ENCODE data around the gene PRXL2A.

The PRXL2A gene

DNA sequence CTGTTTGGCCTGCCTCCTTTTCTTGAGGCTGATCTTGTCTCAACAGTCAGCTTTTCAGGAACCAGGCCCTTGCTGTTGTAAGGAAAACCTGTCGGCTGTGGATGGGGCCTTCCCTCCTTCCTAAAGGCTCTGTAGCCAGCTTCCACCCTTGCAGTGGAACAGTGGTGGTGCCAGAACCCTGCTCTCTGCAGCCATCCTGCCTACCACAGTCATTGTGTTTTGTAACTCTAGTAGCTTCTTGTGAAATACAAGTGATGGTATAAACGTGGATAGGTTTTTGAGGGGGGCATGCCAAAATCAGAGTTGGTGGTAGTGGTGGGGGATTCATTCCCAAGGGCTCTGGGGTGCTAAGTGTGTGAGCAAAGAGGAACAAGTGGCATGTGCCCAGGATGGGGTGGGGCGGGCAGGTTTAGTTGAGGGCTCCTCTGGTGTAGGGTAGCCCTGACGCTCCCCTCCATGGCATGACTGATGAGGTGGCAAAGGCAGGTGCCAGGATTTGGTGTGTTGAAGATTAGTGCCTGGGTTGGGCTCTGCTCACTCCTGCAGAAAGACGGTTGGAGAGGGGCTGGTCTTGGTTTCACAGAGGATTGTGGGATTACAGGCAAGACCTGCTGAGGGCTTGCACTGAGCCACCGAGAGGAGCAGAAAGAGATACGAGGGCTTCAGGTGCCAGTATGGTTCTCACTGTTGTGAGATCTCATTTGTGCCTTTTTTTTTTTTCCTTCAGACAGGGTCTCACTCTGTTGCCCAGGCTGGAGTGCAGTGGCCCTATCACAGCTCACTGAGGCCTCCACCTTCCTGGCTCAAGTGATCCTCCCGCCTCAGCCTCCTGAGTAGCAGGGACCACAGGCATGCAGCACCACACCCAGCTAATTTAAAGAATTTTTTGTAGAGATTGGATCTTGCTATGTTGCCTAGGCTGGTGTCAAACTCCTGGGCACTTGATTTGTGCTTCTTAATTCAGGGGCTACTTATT, 53.1 kb downstream of the PRXL2A start:
- DNase-seq (ENCODE audit: low read depth): peak; percentile 63

DNA sequence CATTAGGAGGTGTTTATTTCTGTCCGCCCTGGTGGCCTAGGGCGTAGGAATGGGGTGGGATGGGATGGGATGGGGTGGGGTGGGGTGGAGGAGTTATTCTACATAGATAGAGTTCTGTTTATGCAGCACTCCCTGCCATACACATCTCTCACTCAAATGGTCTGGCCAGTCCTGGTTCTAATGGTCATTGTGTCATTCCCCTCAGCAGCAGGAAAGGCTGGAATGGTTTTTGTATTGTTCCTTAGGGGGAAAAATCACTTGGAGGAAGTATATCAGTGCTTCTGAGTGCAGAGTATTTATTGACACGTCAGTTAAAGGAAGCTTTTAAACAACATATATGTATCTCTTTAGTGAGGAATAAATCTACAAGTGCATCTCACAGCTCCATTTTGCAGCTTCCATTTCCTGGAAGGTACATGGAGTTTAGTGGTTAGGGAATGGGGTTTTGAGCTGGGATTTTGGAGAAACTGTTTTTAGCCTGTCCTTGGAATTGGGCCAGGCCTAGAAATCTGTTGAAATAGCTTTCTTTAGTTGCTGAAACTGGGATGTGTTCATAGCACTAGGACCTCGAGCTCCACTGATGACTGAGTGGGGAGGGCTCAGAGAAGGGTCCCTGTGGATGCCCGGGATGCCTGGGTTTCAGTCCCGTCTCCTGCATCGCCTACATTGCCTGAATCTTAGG, 54.1 kb downstream of the PRXL2A start:
- peak; percentile 45 for DNase-seq (ENCODE audit: low read depth)

DNA sequence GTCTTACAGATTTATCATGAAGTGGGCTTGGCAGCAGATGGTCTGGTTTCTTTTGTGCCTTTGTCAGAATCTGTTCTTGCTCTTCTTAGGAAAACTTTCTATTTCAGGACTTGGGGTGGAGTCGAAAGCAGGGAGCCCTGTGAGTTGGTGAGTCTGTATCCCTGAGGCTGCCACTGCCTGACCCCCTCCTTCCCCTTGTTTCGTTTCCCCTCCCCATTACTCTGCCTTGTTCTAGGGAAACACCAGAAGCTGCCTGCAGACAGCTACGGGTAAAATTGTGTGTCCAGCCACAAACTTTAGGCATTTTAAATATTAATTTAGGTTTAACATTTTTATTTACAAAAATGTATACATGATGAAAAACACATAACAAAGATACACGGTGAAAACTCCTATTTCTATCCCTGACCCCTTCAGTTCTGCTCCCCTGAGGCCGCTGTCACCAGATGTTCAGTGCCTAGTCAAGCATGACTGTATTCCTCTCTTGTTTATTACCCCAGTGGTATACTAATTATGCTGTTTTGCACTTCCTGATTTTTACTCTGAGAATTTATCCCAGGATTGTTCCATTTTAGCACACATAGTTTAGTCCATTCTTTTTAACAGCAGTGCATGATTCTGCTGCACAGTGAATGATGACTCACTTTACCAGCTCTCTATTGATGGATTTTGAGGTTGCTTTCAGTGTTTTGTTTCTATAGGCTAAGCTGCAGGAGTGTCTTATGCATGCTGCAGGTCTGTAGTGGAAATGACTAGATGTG, 54.8 kb downstream of the PRXL2A start:
- DNase-seq (ENCODE audit: low read depth): peak; percentile 48

DNA sequence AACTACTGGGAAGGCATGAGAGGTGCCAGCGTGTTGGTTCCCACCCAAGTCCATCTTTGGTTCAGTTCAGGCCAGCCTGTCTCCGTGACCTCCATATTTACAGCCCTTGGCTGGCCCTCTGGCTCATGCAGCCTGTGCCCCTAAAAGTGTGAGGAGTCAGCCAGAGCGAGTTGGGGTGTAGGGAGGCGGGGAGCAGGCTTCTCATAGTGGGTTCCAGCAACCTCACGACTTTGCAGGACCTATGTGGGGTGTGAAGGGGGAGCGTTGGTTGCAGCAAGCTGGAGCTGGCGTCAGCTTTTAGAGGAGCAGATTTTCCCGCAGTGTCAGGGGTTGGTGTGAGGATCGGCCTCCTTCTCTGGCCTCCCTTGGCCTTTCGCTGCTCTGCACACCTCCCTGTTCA, 55.5 kb downstream of the PRXL2A start:
- DNase-seq (ENCODE audit: low read depth): no peak

DNA sequence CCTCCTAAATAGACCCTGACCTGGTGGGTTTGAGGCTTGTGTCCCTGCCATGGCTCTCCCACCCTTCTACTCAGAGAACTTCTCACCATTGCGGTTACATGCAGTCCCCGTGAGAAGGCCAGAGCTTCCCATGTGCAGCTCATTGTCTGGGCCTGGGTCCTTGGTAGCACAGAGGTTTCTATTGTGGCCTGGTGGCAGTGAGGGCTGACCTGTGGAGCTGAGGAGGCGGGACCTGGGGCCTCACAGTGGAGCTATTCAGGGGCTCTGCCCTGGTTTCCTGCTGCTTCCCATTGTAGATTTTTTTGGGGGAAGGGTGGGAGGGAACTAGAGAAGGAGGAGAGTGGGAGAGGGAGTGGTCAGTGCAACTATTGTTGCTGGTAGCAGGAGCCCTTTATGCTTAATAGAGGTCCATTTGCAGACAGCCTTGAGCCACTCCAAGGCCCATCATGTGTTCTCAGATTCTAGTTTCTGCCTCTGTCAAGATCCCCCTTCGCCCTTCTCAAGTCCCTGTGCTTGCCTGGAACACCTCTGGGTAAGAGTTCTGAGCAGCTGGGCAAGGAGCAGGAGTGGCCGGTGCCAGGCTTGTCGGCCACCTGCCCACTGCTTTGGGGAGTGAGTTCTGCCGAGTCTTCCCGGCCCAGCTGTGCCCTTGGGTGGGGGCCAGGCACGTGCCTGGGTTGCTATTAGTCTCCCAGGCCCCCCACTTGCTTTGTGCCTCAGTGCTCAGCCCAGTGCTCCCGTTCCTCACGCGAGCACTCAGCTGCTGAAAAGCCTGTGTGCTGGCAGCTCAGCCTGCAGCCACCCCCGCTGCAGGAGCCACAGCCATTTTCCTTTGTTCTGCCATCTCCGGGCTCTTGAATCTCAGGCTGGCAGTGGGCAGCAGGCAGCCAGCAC, 56.5 kb downstream of the PRXL2A start:
- DNase-seq (ENCODE audit: low read depth): no peak

DNA sequence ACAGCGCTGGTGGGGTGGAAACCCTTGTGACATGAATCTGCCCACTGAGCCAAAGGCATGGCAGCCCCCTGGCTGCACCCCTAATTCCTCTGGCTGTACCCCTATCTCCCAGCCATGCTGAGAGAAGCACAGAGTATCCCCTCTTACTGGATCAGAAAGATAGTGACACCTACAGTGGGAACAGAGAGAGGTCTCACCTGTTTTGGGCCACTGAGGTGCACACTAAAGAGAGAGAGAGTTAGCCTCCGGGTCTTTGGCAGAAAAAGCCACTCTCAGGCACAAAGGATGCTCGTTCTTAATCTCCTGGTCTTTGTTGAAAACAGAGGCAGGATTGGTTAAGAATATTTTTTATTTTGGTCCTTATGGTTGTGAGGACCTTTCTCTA, 57.1 kb downstream of the PRXL2A start:
- DNase-seq (ENCODE audit: low read depth): no peak

DNA sequence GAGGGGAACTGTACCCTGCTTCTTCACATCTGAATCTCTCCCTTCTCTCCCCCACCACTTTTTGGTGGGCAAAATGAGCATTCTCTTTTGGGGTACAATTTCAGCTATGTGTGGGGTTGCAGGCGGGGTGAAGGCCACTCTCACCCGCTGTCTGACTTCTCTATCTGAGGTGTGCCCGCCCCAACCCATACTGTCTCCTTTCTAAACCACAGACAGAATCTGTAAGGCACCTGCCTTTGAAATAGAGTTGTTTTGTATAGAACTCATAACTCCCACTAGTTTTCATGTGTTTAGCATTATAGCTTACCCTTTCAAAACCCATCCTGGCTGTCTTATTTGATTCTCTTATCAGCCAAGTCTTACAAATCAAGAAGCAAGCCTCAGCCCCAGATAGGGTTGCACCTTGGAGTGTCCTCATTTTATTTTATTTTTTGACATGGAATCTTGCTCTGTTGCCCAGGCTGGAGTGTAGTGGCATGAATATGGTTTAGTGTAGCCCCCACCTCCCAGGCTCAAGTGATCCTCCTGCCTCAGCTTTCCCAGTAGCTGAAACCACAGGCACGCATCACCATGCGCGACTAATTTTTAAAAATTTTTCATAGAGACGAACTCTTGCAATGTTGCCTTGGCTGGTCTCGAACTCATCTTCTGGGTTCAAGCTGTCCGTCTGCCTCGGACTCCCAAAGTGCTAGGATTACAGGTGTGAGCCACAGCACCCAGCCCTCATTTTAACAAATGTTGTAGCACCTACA, 57.7 kb downstream of the PRXL2A start:
- DNase-seq (ENCODE audit: low read depth): no peak

DNA sequence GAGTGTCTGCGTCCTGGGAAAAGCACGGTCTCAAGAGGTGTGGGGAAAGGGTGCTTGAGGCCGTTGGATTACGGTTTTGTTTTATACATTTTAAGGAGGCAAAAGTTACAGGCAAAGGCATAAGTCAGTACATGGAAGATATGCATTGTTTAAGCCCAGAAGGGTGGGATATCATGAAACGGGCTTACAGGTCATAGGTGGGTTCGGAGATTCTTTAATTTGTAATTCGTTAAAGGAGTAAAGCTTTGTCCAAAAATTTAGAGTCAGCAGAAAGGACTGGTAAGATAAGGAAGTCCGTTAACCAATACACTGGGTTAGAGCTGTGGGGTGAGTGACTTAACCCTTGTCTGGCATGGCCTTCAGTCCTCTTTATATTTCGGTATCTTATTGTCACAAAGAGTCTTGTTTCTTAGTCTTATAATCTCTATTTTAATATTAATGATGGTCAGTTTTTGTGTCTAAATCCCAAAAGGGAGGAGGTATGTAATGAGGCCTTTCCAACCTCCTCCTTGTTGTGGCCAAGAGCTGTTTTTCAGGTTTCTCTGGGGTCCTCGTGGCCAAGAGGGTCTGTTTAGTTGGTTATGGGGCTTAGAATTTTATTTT, 58.5 kb downstream of the PRXL2A start:
- no peak for DNase-seq (ENCODE audit: low read depth)

DNA sequence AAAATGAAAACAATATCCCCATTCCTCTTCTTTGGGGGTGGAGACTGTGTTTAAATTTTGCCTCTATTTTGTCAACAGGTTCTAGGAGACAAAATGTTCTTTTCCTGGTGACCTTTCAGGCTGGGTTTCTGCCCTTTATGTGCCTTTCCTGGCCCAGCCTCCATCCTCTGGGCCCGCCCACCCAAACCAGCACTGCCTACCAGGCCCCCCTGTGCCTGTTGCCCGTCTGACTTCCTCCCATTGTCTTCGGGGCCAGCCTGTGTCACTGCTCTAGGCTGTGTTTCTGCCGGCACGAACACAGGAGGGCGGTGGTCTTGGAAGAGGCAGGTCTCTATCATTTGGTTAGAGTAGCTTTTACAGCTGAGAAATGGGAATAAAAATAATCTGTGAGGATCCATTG, 59.7 kb downstream of the PRXL2A start:
- DNase-seq (ENCODE audit: low read depth): no peak

DNA sequence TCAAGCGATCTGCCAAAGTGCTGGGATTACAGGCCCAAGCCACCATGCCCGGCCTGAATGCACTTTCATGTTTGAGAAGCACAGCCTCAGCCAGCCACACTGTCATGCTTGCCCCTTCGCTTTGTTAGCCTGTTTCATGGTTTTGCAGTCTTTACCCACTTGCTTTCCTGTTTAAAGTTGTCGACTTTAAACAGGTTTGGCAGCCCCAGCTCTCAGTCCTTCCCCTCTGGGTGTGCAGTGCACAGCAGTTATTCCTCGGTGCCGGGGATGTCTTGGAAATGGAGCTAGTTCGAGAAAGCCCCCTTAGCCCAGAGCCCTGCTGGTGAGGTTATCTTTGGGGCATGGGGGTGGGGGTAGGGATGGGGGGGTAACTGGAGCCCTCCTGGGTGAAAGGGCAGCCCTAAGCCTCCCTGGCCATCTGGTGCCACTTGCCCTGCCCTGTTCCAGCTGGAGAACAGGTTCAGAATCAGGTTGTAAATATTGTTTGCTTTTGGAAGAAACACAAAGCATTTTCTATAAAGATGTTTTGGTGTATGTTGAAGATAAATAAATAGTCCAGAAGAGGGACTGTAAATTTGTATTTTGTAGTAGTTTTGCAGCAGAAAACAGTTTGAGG, 60.6 kb downstream of the PRXL2A start:
- DNase-seq (ENCODE audit: low read depth): no peak

DNA sequence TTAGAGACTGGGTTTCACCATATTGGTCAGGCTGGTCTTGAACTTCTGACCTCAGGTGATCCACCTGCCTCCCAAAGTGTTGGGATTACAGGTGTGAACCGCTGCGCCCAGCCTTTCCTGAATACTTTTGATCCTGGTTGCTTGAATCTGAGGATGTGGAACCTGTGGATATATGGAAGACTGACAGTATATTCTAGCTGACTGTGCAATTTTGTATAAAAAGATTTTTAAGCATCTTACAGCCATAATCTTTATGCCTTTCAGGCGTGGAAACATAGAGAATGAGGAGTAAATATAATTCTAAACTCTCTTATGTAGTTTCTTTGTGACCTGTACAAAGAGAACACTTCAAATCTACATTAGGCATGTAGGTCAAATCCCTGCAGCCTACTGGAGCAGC, 61.9 kb downstream of the PRXL2A start:
- DNase-seq (ENCODE audit: low read depth): no peak

DNA sequence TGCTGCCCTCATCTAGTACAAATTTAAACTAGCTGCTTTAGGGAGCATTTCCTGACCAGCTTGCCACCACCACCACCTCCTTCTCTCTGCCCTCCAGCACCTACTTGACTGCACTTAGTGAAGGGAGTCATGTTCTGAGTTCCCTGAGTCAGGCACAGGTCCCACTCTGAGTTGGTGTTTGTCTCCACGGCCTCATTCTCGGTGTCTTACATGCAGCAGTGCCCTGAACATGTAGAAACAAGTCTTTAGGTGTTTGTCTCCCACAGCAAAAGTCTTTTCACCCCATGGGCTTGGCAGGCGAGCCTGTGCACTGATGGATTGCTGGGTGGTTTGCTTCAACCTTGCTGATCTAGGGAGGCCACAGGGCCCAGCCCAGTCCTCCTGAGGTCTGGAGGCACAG, 62.6 kb downstream of the PRXL2A start:
- no peak for DNase-seq (ENCODE audit: low read depth)

DNA sequence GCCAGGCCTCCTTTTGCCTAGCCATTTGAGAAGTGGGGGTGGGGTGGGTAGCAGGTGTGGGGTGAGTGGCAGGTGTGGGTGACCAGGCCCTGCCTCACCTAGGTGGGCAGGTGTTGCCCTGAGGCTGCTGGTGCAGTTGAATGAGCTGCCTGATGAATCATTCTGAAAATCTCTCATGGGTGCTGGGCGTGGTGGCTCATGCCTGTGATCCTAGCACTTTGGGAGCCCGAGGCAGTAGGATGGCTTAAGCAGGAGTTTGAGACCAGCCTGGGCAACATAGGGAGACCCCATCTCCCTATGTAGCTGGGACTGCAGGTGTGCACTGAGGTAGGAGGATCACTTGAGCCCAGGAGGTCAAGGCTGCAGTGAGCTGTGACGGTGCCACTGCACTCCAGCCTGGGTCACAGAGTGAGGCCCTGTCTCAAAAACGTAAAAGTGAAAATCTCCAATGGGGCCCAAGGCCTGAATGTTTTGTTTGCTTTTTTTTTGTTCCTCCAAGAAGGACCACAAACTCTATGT, 63.4 kb downstream of the PRXL2A start:
- no peak for DNase-seq (ENCODE audit: low read depth)

DNA sequence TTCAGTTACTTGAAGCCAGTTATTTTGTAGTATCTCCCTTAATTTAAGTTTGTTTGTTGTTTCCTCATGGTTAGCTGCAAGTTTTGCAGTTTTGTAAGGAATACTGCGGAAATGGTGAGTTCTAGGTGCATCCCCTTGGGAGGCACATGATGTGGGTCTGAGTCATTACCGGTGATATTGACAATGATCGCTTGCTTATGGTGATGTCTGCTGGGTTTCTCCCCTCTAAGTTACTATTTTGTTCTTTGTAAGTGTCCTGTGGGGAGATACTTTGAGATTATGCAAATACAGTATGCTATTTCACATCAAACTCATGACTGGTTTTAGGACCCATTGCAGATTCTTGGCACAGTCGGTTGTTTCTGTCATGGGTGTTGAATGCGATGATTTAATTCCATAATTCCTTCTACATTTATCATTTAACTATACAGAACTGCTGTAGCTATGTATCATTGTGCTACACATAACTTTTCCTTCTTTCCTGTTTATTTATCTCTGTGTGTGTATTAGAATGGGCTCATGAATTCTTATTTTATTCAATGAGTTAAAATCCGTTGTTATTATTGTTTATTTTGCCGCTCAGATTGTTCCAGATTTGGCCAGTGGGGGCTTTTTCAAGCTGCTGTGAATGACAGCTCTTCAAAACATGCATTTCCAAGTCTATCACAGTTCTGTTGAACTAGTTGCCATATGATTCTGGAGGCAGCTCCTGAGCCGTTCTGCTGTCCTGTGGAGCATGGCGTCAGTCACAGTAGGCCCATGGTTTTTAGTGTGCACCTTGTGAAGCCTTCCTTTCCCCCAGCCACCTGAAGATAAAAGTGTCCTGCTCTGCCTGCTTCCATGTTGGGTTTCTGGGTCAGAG, 64.1 kb downstream of the PRXL2A start:
- peak; percentile 94 for DNase-seq (ENCODE audit: low read depth)

DNA sequence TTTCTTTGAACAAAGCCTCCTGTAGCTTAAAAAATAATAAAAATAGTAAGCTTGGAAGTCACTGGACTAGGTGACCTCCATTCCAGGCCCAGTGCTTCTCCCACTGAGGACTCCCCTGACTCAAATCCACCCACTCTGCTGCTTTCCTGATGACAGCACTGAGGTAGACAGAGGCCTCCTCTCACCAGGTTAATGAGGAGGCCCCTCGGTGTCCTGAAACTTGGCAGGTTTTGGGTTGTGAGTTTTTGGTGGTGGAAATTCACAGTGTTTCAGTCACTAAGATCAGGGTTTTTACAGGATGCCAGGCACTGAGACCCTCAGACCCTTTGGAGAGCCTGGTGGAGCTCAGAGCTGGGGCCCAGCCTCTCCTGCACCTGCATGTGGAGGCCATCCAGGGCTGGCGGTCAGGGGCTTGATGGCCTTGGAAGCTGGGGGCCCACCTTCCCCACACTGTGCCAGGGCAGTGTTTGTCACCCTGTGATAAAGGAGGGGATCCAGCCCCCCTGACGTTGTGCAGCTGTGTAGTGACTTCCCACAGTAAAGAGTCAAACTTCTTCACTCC, 64.8 kb downstream of the PRXL2A start:
- DNase-seq (ENCODE audit: low read depth): no peak

DNA sequence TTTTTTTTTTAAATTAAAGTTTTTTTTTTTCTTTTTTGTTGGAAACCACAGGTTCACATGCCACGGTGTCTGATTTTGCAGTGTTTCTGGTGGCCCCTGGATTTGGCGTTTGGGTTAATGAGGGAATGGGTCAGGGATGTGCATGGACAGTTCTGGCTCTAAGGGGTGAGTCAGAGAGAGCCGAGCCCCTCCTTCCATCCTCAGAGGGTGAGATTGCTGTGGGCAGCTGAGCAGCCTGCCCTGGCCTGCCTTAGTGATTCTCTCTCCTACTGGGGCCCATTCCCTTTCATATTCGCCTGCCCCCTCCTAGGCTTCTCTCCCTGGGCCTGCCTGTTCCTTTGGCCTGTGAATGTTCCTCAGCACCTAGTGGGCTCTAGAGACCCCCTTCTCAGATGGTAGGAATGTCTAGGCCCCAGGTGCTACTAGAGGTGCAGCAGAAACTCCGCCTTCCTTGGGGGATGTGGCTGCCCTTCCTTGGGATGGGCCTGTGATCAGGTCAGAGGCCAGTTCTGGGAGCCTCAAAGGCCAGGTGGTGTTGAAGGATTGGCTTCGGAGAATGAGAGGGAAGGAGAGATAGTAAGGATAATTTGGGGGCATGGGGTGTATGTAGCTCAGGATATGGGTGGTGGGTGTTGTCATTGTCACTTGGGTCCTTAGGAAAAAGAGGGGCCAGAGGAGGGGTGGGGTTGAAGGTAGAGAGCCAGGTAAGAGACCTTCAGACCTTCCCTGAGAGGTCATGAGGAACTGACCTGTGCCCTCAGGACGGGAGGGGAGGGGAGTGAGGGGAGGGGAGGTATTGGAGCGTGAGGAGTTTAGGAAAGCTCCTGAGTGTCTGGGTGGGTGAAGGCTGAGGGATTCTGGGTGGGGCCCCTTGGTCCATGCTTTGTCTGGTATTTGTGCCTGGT, 65.6 kb downstream of the PRXL2A start:
- peak; percentile 45 for DNase-seq (ENCODE audit: low read depth)

DNA sequence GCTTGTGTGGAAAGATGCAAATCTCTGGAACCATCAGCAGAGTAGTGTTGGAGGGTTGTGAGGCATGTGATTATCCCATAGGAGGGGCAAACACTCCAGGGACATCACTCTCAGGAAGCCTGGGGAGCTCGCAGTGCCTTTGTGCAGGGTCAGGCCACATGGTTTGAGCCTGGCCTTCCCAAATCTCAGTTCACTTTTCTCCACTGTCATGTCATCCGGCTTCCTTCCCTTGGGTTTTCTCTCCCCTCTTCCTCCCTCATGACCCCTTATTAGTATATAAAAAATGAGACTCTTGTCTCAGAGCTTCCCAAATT, 66.2 kb downstream of the PRXL2A start:
- DNase-seq (ENCODE audit: low read depth): no peak

DNA sequence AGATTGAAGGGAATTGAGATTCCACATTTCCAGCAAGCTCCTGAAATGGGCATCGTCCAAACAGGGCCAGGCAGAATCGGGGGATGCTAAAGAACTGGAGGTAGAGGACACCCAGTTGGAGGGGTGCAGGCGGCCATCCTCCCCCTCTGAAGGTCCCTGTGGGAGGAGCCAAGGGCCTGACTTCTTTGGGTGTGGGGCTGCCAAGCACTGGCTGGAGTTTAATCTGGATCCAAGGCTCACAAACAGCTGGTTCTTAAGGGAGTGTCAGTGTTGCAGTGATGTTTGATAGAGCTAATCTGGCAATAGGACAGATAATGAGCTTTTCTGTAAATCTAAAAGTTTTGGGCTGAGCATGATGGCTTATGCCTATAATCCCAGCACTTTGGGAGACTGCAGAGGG, 66.6 kb downstream of the PRXL2A start:
- DNase-seq (ENCODE audit: low read depth): no peak

All from amniotic epithelial cell (primary cell).